Mammary microvascular endothelial cell (primary cell): ENCODE measurements around the gene HDAC10. TPM values are rescaled to one million over a fixed set of nuclear protein-coding genes. Genes with fewer than 3 reads are reported as not detected.

Experiments used
- total RNA-seq: library from RNA; depleted of rRNA; stranded (reverse); fragments of >200 nt; gene quantifications from 2 replicates; pipeline ENCODE4 v1.2.3, GENCODE V29; 2015

HDAC10 gene
- total RNA-seq = 18.3 and 31.2 TPM in 2 replicates

GRCh38 chr22:50250555-50251476, at the start of gene HDAC10:
Gene HDAC10 (minus strand): TSS chr22:50251265. CDS start chr22:50251032, 233 bp downstream.

DNA sequence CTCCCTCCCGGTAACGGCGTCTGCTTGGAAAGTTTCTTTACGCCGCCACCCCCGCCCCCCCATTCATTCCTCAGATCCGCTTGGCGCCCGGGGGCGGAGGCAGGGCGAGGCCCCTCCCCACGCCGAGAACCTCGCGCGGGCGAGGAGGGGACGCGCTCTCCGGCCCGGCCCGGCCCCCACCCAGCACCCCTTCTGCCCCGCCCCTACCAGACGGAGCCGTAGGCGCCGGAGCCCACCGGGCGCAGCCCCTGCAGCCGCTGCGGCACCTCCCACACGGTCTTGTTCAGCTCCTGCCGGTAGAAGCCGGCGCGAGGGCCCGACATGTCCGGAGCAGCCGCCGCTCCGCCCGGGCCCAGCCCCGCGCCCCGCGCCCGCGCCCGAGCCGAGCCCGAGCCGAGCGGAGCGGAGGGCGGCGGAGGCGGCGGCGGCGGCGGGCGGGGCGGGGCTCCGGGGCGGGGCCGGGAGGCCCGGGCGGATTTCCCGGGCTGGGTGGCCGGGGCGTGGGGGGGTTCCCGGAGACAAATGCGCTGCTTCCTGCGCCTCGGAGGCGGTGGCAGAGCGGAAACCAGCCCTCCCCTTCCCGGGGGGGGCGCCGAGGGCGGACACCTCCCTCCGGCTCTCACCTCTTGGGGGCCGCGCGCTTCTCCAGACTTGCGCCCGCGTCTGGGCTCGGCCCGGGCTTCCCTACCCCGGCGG, 19.1 kb upstream of the HDAC10 start, which contains the start of gene MAPK11:
Gene MAPK11 (minus strand): TSS at position 411 of the 696 bp plus-strand sequence. CDS start 88 bp downstream, at position 323.

DNA sequence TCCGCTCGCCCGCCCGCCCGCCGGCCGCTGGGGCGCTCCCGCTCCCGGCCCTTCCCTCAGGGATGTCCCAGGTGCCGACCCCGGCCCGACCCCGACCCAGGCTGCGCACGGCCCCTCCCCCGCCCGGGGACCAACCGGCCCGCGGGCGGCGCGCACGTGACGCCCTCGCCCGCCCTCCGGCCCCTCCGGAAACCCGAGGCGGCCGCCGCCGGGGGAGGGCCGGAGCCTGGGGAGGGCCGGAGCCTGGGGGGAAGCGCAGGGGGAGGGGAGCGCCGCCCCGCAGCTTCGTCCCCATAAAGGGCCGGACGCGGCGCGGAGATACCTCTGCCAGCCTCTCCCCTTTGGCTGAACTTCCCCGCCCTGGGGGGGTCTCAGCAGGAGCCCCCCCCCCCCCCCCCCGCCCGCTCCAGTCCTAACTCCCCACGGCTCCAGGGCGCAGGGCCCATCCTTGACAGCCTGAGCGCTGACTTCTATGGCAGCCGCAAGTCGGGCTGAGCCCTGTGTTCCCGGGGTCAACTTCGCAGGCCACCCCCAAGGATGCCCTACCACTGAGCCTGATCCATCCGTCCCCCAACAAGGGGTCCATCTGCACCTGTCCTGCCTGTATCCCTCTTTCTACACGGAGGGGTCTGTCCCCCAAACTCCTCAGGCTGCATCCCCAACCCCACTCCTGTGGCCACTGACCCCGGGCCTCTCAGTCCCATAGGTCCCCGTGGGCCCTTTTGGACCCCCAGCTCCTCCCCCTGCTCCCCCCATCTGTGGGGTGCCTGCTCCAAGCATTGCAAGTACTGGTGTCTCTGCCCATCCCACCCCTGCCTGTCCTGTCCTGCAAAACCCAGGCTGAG, 10.8 kb upstream of the HDAC10 start, which contains the start of gene MAPK12:
Gene MAPK12 (minus strand): TSS at position 69 of the 845 bp plus-strand sequence. CDS start 174 bp downstream, outside the sequence.

GRCh38 chr22:50244420-50245213, 6.4 kb downstream of the HDAC10 start, which contains the start of gene TUBGCP6:
Gene TUBGCP6 (minus strand): TSS chr22:50245023. CDS start chr22:50244459, 564 bp downstream.

GRCh38 chr22:50200461-50201190, 50.4 kb downstream of the HDAC10 start, which contains the start of gene SELENOO:
Gene SELENOO (plus strand): TSS chr22:50201011. CDS start chr22:50201037, 26 bp downstream.

Other genes with a start within 250 kb of the HDAC10 start
- gene IL17REL, start 238.5 kb downstream of the HDAC10 start, total RNA-seq = under 0.01 TPM in 1 of 2 replicates, not detected in the other
- gene TTLL8, start 193.0 kb downstream of the HDAC10 start, total RNA-seq = not detected in 2 replicates
- not detected in 2 replicates for gene MLC1, start 165.8 kb downstream of the HDAC10 start, total RNA-seq
- 5.2 and 6.7 TPM in 2 replicates for gene MOV10L1, start 161.3 kb downstream of the HDAC10 start, total RNA-seq
- 0.39 and 0.87 TPM in 2 replicates for gene PANX2, start 80.5 kb downstream of the HDAC10 start, total RNA-seq
- 38.4 and 42.3 TPM in 2 replicates for gene TRABD, start 65.4 kb downstream of the HDAC10 start, total RNA-seq
- gene SELENOO, start 50.3 kb downstream of the HDAC10 start, total RNA-seq = 20.2 and 20.3 TPM in 2 replicates
- gene TUBGCP6, start 6.2 kb downstream of the HDAC10 start, total RNA-seq = 19.9 and 21.1 TPM in 2 replicates
- 53.5 and 56.0 TPM in 2 replicates for gene MAPK12, start 10.4 kb upstream of the HDAC10 start, total RNA-seq
- 28.7 and 36.6 TPM in 2 replicates for gene MAPK11, start 19.1 kb upstream of the HDAC10 start, total RNA-seq
- gene PLXNB2, start 56.4 kb upstream of the HDAC10 start, total RNA-seq = 68.6 and 71.5 TPM in 2 replicates
- 3.0 and 3.4 TPM in 2 replicates for gene DENND6B, start 75.7 kb upstream of the HDAC10 start, total RNA-seq
- gene PPP6R2, start 92.1 kb upstream of the HDAC10 start, total RNA-seq = 39.8 and 41.1 TPM in 2 replicates
- 47.4 and 50.8 TPM in 2 replicates for gene SBF1, start 223.8 kb upstream of the HDAC10 start, total RNA-seq
- gene ADM2, start 230.3 kb upstream of the HDAC10 start, total RNA-seq = 0.64 and 0.87 TPM in 2 replicates
- not detected in 2 replicates for gene MIOX, start 235.6 kb upstream of the HDAC10 start, total RNA-seq